HG03521 (cell line): ENCODE results near the gene HTRA1.

Experiments used
- ATAC-seq: cut with Tn5 transposase; IDR thresholded peaks from one replicate; pipeline ENCODE4 v1.9.1; 2021; ENCODE audit warnings: mild to moderate bottlenecking, moderate library complexity; ENCODE audit not compliant: unreplicated experiment

HTRA1 gene

DNA sequence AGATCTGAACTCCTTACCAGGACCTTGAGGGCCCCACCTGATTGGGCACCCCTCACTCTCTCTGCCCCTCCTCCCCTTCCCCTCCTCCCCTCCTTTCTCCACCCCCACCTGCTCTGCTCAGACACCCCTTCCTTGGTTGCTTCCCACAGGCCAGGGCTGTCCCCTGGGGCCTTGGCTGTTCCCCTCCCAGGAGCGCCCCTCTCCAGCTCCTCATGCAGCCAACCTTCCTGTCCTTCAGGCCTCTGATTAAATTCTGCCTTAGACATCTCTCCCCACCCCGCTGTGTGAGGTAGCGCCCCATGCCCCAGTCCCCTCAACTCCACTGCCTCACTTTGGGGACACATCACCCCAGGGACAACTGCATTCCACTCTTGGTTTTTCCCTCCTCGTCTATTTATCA, 32.4 kb downstream of the HTRA1 start:
- ATAC-seq = no peak

DNA sequence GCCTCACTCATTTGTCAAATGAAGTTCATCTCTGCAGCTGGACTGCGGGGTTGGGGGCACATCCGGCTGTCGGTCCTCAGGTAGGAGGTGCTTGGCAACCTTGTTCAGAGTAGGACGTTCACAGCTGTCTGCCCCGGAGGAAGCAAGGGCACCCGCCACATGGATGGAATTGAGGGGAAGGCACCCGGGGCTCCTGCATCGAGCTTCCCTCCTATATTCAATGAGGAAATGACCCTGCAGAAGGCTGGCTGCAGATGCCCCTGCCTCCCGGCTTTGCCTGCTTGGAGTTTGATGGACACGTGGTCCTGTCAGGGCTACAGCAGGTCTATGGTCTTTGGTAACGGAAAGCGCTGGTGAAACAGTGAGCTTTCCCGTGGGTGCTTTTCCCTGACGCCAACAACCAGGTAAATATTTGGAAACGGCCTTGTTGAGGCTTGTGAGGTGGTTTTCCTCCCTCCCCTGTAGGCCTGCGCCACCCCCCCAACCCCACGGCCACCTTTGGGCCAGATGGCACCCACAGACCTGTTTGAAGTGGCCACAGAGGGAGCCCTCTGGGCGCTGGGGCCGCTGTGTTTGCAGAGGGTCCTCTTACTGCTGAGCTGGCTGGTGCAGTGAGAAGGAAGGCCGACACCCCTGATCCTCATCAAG, 32.9 kb downstream of the HTRA1 start:
- no peak for ATAC-seq

DNA sequence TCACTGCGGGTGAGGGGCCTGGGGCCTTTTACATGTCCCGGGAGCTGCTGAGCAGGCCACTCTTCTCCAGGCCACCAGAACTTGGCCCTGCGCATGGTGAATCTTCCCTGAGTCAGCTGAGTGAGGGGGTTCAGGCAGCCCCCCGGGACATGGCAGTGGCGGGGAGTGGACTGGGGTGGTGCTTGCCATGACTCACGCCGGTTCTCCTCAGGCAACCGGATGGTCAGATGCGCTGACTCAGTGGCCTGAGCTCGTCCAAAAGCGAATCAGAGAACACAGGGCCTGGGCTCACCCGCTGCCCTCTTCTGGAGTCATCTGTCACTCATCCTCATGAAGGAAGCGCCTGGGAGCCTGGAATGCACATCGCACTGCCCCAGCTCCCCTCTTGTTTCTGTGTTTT, 33.5 kb downstream of the HTRA1 start:
- no peak for ATAC-seq

DNA sequence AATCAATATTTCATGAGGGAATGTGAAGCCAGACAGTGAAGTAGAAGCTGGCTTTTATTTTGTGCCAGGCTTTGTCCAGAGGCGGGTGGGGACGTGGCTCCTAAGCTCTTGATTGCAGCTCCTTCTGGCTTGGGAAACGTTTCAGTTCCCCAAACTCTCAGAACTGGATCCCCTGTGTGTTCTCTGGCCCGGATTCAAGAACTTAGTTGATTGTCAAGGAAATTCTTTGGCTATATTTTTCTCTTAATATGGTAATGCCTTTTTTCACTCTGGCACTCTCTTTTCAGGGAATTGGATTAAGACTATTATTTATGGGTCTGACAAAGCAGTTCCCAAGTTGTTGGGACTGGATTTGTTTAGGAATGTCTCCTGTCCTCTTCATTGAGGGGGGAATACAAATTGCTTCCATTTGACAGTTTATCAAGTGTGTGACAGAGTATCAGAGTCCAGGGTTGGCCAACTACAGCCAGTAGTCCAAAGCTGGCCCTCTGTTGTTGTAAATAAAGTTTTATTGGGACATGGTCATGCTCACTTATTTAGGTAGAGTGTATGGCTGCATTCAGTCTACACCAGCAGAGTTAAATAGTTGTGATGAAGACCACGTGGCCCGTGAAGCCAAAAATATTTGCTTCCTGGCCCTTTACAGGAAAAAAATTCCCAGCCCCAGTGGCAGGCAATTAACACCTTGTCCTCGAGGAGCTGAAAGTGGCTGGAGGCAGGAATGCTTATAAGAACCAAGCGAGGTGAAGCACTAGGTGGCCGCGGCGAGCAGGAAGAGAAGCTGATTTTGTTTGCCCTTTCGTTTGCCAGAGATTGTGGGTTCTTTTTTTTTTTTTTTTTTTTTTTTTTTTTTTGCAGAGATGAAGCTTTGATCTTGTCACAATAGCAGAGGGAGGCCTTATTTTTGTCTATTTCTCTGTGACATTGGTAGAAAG, 34.3 kb downstream of the HTRA1 start:
- ATAC-seq = no peak

DNA sequence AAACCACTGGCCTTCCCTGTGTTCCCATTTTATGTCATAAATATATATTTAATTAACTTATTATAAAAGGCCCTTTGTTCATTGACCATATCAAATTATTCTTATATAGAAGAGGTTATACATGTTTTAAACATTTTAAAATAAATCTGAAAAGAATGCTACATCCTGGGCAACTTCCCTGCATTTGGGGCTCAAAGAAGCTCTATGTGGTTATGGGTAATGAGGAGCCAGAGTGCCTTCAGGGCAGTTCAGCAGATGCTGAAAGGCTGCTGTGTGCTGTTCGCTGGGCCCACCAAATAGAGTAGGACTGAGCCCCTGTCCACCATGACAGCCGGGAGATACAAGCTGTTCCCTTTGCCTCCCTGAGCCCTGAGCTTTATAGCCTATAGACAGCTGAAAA, 35.9 kb downstream of the HTRA1 start:
- no peak for ATAC-seq

DNA sequence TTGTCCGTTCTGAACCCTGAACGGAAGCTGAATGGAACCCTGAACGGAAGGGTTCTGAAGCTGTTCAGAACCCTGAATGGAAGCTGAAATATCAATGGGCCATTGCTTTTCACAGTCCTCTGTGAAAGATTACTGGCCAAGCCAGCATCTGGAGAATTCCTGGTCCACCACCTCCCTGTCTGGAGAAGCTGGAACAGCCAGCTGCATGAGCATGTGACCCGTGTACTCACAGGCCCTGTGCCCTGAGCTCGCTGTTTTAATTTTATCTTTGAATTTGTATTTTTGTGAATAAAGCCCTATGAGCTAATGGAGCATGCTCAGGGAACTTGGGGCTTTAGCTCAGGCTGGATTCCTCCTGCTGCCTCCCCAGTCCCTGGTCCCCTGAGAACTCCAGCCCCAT, 37.2 kb downstream of the HTRA1 start:
- ATAC-seq = no peak

DNA sequence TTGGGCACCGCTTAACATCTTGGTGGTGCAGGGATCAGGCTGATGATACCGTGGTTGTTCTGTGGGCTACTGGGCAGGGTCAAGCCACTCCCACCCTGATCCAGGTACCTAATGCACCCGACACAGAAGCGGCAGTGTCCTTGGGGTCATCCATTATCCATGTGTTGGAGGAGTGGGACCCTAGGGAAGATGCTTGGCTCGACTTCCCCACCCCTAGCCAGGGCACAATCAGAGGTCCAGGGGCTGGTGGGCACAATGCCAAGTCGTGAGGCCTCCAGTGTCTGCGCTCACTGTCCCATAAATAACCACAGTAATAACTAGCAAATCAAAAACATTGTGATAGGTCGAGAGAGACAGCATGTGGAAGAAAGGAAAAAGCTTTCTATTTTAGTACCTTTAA, 37.7 kb downstream of the HTRA1 start:
- no peak for ATAC-seq

DNA sequence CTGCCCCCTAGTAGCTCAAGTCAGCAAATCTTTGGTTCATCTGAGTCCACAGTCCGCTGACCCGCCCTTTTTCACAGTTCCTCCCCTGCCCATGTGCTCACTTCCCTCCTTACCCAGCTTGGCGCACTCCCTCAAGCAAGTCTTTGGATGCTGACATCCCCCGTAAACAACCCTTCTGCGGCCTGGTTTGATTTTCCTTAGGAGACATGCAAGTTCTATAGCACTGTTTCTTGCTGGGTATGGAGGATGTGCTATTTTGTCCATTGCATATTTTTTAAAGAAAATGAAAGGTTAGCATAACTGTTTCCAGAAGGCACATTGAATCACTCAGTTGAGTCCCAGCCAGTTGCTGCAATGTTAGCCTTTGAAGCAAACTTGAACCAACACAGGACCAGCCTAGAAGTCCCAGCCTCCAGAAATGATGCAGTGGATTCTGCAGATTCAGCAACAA, 38.2 kb downstream of the HTRA1 start:
- ATAC-seq = no peak

DNA sequence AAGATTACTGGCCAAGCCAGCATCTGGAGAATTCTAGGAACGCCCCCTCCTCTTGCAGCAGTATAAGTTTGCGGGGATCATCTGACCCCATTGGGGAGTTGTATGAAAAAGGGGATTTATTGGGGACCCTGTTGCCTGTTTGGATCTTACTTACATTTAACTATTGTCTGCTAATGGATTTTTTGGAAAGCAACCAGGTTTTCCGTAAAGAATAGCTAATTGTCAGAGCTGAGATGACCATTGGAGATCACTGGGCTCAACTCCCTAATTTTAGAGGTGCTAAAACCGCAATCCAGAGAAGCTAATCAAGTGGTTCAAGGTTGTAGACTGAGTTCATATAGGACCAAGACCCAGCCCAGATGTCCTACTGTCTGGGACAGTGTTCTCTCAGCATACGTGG, 38.8 kb downstream of the HTRA1 start:
- no peak for ATAC-seq

DNA sequence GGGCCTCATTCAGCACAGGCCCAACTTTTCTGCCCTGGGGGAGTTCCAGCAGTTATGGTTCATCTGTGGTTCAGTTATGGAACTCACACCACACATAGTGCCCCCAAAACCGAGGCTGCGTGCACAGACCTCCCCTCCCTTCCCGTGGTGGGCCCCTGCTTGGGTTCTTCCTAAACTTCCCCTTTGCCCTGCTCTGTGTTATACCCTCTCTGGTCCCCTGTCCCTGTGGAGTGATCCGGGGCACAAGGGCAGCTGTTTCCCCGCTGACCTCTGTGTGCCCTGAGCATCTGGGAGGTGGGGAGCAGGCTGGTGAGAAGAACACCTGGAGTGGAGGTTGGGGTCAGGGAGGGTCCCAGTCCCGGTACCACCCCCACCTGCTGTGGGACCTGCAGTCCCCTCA, 39.4 kb downstream of the HTRA1 start:
- no peak for ATAC-seq

DNA sequence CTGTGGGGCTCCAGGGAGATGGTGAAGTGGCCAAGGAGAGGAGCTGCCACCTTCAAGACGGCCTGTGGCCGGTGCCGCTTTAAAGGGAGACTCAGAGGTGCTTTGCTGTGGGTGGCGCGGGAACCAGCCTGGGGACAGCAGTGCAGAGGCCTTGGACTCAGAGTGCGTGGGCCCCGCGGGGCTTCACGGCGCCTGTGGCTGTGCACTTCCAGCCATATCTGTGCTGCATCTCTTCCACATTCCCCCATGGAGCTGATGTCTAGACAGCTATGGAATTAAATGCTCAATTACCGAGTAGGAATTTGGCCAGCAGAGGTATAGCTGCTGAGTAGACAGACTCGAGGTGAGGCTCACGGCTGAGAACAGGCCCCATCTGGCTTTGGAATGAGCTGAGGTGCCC, 41.7 kb downstream of the HTRA1 start:
- no peak for ATAC-seq

DNA sequence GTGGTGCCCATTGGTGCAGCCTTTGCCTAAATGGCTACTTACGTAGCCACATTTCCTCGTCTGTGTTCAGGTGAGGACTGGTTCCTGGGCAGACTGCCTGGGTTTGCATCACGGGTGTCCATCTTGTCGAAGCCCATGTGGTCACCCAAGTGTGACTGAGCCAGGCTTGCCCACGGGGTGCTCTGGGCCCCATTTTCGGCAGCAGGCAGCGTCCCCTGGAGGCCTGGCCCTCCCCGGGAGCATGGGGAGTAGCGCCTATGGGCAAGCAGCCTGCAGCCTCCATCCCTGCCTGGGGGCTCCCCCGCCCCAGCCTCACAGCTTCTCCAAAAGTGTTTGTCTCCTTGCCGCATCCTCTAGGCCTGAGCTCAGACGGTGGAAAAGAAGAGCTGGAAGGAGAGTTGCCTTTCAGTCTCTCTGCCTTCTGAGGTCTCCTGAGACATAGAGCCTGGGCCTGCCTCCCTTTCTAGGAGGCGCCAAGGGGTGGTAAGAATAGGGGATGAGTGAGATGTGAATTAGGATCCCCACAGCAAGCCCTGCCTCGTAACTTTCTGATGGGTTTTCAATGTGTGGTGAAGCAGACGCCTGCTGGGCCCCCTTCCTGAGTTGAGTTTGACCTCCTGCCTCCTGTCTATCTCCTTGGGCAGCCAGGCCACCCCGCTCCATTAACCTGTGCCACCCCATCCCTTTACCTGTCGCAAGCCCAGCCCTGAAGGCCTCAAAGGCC, 42.7 kb downstream of the HTRA1 start:
- no peak for ATAC-seq

DNA sequence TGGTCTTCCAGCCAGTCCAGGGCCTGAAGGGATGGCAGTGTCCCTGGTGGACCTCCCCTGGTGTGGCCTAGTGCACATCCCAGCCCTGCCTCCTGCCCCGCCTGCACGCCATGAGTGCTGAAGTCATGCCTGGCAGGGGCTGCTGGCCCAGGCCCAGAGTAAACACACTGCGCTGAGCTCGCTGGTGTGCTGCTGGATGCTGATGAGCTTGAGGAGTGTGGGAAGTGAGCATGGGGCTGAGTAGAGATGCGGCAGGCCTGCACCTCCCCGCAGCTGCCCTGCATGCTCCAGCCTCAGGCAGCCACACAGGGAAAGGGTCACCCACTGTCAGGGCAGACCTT, 43.2 kb downstream of the HTRA1 start:
- no peak for ATAC-seq

DNA sequence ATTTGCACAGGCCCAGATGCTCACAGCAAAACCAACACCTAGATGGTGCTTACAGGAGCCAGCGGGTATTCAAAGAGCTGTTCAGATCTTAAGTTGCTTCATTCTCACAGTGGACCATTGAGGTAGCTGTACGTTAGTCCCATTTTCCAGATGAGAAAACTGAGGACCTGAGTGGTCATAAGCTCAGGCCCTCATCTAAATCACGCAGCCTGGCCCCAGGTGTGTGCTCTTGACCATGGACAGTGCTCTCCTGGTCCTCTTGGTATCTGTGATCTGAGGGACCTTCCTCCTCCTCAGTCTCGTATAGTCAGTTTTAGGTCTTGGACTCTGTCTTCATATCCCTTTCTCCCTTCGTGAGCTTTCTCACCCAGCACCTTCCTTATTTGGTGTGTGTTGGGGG, 43.7 kb downstream of the HTRA1 start:
- ATAC-seq = no peak

DNA sequence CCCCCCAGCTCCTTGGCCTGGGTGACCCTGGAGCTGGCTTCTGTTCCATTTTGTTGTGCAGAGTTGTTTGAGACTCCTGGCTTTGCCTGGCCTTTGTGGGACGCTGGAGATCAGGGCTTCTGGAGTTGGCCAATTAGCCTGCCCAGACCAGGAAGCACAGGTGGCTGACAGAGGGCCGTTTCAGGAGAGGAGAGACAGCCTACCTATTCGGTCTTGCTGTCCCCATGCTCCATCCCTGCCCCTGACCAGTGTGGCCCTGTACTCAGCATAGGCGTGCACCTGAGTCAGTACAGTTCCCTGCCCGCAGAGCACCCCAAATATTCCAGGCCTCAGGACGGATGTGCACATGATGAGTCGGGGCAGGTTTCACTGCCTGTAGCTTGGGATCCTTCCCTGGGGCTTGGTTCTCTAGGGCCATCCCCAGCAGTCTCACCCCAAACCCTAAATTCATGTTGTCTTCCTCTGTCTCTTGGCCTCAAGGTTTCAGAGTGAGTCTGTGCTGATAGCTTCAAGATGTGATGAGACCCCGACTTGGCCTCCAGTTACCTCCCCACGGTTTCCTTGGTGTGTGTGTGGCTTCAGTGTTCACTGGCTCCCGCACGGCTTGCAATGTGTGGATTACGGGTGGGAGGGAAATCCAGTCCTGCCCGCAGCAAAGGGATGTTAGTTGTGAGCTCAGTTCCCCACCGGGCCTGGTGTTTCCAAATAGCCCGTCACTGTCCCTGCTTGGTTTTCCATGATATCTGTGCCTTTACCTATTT, 44.7 kb downstream of the HTRA1 start:
- ATAC-seq = no peak

DNA sequence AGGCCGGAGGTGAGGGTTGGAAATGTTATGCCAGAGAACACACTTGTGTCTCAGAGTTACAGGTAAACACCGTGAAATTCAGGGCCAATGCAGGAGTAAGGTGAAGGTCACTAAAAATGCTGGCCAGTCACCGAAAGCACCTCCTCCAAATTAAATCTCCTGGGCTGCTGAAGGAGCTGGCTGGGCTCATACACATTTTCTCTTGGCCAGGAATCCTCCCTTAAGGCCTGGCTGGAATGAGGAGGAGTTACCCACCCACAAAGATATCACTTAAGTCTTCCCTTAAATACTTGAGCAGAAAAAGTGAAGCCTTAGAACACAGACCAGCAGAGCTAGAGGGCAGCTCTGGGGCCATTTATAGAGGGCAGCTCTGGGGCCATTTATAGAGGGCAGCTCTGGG, 46.3 kb downstream of the HTRA1 start:
- ATAC-seq = no peak

DNA sequence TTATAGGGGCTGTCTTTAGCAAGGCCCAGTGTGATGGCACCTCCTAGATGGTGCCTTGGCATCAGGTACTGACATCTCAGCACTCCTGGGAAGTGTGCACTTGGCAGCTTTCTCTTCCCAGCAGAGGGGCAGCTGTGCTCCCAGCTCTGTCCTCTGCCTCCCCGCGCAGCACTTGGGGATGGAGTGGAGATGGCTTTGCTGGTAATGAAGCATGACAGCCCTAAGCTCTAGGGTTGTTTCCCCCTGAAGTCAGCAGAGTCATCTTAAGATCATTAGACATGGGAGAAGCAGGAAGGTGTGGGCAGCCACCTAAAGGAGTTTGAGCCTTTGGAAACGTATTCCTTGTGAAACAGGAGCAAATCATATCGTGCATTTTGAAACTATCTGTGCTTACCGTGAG, 46.7 kb downstream of the HTRA1 start:
- ATAC-seq = no peak

DNA sequence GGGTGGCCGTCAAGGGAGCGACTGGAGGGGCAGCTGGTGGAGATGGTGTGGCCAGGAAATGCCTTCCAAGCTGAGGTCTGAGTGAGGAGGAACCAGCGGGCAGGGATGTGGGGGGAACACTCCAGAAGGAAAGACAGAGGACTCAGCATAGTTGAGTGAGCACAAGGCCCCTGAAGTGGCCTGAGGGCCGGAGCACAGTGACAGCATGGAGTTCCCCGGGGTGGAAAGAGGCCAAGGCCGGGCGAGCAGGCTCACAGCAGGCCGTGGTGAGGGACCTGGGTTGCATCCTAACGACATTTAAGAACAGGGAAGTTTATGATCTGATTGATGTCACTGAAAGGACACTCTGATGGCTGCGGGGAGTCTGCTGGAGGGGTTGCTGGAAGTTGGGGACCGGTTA, 48.0 kb downstream of the HTRA1 start:
- ATAC-seq = no peak

DNA sequence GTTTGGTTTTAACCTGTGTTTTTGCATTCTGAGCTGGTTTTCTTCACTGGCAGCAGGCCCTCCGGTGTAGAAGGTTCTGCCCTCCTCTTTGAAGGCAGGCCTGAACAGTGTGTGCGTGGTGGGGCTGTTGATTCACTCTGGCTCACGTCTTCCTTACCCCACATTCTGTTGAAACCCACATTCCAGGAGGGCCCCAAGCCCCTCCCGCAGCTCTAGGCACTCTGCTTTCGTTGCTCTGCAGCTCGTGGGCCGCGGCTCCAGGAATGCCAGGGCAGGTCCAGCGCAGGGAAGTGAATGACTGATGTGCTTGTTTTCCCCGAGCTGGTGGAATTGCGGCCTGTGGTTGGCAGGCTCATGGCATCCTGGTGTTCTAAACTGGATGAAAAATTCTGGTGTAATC, 49.0 kb downstream of the HTRA1 start:
- no peak for ATAC-seq

DNA sequence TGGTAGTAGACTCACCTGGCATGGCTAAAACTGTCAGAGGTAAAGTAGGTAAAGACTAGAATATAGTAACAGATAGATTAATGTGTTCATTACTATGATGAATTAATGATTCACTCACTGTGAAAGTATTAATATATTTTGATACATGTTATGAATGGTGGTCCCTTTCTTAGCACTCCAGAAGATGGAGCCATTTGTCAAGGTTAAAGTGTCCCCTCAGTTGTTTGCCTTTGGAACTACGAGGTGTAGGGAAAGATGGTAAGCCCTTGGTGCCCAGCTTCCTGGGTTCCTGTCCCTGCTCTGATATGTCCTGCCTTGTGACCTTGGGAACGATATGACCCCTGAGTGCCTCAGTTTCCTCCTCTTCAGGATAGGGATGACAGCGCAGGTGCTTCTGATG, 49.4 kb downstream of the HTRA1 start:
- no peak for ATAC-seq

DNA sequence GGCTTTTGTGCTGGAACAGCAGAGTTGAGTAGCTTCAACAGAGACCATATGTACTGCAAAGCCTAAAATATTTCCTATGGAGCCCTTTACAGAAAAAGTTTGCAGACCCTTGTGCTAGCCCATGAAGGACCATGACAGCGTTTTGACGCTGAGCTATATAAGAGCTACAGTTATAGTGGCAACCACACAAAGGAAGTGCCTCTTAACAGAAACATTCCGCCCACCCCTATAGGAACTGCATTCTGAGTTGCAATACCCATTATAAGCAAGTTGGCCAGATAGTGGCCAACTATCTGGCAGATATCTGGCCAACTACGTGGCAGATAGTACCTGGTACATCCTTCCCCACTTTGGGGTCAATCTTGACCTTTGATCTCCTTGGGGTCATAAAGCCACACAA, 51.7 kb downstream of the HTRA1 start:
- ATAC-seq = no peak
